UCSD-AML1 (cell line): Measurements from ENCODE around the gene MRI1.
"Not testable (repeated sequence)": the region's sequence is repeated elsewhere in the genome, so short reads cannot be mapped to it uniquely, and the experiment has no call there.

Experiments
- DNase-seq: peaks from one replicate; lab custom pipeline; 2025; ENCODE audit not compliant: unreplicated experiment; lab: John Stamatoyannopoulos, UW

Gene MRI1

DNA sequence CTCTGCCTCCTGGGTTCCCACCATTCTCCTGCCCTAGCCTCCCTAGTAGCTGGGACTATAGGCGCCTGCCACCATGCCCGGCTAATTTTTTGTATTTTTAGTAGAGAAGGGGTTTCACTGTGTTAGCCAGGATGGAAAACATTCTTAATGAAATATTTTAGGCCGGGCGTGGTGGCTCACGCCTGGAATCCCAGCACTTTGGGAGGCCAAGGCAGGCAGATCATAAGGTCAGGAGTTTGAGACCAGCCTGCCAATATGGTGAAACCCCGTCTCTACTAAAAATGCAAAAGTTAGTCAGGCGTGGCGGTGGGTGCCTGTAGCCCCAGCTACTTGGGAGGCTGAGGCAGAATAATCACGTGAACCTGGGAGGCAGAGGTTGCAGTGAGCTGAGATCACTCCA, 29.0 kb downstream of the MRI1 start:
- DNase-seq, result not testable (repeated sequence)

DNA sequence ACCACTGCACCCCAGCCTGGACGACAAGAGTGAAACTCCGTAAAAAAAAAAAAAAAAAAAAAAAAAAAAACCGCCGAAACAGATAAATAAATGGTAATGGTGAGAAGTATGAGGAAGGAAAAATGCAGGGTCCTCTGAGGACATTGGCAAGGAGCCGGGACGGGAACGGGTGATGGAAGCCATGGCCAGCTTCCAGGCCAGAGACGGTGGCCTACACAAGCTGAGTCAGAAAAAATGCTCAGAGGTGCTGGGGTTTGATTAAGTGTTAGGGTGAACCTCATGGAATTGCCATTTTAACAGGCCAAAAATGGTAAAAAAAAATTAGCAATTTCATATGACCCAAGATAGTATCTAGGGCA, 30.1 kb downstream of the MRI1 start:
- no peak for DNase-seq

- peak; percentile 98 for DNase-seq
These were observed 30.7 kb downstream of the MRI1 start, which contains the start of gene ZSWIM4 for GRCh38 chr19:13794757-13795589. TSS of gene ZSWIM4 (plus strand) at chr19:13795443. CDS start at chr19:13795649, 206 bp downstream.

DNA sequence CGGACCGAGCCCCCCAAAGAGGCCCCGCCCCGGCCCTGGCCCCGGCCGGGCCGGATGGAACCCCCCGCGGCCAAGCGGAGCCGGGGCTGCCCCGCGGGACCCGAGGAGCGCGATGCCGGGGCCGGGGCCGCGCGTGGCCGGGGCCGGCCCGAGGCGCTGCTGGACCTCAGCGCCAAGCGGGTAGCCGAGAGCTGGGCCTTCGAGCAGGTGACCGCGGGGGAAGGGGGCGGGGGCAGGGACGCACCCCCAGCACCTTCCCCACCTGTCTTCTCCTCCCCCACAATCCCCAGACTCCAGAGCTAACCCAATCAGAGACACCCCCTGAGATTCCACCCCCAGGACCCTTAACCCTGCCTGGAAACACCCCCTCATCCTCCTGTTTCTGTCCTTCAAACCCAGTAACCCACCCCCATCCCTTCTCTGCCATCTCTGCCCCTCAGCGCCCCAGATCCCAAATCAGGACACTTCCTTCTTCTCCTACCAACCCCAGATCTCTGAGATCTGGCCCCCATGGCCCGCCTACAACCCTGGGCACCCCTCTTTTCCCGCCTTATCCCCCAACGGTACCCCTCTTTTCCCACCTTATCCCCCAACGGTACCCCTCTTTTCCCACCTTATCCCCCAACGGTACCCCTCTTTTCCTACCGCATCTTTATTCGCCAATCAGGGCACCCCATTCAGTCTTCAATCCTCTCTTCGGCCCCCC, 31.4 kb downstream of the MRI1 start:
- no peak for DNase-seq

GRCh38 chr19:13796301-13797057, 32.2 kb downstream of the MRI1 start:
- DNase-seq, result peak; percentile 24

DNA sequence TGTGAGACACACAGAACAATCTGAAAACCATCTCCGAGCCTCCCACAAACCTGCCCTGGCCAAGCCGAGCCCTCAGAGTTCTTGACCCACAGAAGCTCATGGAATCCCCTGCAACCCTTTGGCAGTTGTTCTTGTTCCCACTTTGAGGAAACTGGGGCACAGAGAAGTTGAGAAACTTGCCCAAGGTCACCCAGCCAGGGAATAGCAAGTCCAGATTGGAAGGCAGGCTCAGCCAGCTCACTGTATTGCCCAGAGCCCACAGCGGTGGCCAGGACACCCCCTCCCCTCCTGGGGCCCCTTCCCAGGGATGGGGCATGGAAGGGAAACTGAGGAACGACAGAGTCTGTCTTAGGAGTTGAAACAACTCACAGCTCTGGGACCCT, 32.7 kb downstream of the MRI1 start:
- DNase-seq, result no peak

- no peak for DNase-seq
These were observed 33.5 kb downstream of the MRI1 start for GRCh38 chr19:13797870-13798269.

GRCh38 chr19:13799669-13800068, 35.3 kb downstream of the MRI1 start:
- DNase-seq, result no peak

- DNase-seq, result no peak
These were observed 38.7 kb downstream of the MRI1 start for GRCh38 chr19:13803038-13803437.

DNA sequence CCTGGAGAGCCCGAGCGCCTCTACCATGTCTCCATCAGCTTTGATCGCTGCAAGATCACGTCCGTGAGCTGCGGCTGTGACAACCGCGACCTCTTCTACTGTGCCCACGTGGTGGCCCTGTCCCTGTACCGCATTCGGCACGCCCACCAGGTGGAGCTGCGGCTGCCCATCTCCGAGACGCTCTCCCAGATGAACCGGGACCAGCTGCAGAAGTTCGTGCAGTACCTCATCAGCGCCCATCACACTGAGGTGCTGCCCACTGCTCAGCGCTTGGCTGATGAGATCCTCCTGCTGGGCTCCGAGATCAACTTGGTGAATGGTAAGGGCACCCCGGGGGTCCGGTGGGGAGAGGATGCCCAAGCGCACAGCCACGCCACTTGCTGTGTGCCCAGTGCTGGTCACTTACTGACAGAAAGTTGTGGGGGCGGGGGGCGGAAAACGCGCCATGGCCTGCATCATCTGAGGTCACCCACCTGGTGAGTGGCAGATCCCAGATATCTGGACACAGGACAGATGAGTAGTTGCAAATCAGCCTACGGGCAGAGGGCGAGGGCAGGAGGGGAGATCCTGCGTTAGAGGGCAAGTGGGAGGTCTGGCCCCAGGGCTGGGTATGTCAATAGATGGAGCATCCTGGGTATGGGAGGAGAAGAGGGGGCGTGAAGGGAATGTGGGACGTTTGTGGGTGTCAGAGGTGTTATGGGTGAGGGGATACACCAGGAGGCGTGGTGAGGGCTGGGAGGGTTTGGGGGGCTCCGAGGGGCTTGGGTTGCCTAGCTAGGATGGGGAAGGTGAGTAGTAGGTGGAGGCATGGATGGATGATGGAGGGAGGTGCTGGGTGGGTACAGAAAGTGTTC, 40.7 kb downstream of the MRI1 start:
- peak; percentile 19 for DNase-seq

GRCh38 chr19:13806728-13807127, 42.4 kb downstream of the MRI1 start:
- DNase-seq, result no peak

DNA sequence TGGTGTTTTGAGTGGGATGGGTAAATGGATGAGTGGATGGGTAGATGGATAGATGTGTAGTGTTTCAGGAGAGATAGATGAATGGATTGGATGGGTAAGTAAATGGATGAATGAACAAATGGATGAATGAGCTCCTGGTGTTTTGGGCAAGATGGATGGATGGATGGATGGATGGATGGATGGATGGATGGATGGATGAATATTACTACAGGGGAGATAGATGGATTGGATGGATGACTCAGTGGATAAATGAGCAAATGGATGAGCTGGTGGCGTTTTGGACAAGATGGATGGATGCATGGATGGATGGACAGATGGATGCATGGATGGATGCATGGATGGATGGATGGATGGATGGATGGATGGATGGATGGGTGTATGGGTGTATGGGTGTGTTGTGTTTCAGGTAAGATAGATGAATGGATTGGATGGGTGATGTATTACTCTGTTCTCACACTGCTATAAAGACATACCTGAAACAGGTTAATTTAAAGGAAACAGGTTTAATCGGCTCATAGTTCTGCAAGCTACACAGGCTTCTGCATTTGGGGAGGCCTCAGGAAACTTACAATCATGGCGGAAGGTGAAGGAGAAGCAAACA, 43.2 kb downstream of the MRI1 start:
- no peak for DNase-seq

DNA sequence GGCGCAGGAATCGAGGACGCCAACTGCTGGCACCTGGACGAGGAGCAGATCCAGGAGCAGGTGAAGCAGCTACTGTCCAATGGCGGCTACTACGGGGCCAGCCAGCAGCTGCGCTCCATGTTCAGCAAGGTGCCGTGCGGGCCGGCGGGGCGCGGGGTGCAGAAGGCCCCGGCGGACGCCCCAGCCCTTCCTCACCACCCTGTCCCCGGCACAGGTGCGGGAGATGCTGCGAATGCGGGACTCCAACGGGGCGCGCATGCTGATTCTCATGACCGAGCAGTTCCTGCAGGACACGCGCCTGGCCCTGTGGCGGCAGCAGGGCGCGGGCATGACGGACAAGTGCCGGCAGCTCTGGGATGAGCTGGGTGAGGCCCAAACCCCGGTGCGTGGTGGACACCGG, 44.5 kb downstream of the MRI1 start:
- no peak for DNase-seq

- no peak for DNase-seq
These were observed 48.2 kb downstream of the MRI1 start for GRCh38 chr19:13812544-13812943.

DNA sequence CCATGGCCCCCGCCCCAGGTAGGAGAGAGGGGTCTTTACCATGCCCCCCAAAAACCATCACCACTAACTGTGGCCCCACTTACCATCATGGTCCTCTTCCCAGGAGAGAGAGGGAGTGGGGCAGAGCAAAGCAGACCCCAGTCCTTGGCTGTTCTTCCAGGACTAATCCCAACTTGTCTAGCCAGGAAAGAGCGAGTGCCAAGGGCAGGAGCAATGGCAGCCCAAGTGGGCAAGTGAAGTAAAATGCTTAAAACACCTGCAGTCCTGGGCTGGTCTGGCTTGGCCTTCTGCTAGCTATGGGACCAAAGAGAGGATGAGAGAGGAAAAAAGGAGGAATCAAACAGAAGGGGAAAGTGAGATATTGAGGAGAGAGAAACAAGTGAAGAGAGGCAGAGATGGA, 48.8 kb downstream of the MRI1 start:
- no peak for DNase-seq

- DNase-seq, result no peak
These were observed 50.2 kb downstream of the MRI1 start for GRCh38 chr19:13814550-13814949.

DNA sequence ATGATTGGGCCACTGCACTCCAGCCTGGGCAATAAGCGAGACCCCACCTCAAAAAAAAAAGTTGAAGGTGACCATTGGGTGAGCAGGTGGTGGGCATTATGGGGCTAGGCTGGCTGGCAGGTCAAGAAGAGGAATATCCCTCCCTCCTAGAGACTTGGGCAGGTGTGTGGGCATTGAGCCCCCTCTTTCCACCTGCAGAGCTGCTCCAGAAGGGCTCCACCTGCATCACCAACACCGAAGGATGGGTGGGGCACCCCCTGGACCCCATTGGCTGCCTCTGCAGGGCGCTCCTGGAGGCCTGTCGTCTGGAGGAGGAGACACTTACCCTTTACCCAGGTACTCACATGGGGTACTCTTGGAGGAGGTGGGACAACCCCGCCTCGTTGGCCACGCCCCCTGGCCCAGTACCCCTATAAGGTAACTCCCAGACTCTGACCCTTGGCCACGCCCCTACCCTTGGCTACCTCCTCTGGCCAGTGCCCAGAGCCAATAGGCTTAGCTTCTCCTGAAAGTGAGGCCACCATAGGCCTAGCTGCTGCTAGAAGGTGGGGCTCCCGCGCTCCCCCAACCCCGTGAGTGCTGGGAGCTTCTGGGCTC, 52.8 kb downstream of the MRI1 start:
- DNase-seq, result no peak

DNA sequence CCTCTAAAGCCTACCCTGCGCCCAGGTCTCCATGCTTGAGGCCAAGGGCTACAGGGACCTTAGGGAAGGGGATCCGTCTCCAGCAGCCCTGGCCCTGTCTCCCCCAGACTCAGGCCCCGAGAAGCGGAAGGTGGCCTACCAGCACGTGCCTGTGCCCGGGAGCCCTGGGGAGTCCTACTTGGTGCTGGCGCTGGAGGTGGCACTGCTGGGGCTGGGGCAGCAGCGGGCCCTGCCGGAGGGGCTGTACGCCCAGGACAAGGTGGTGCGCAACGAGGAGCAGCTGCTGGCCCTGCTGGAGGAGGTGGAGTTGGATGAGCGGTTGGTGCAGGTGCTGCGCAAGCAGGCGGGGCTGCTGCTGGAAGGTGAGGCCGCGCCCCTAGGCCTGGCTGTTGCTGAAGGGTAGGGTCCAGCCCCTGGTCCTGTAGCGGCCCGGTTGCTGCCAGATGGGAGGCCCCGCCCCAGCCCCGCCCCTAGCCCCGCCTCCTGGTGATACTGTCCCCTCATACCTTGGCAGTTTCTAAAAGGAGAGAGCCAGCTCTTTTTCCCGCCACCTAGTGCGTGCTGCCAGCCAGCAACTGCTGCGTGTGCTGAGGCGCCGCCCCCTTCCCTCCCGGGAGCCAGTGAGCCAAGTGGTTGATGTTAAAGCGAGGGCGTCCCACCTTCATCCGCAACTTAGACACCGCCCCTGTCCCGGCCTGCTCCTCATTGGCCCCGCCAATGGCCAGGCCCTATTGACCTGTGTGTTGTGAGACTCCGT, 53.5 kb downstream of the MRI1 start:
- no peak for DNase-seq

- no peak for DNase-seq
These were observed 54.9 kb downstream of the MRI1 start for GRCh38 chr19:13819238-13819637.
